H1 (cell line): ENCODE results near the gene ASMTL. TPM values are rescaled to one million over a fixed set of nuclear protein-coding genes. Genes with fewer than 3 reads are reported as not detected.

ENCODE experiments used
- CTCF ChIA-PET: fragments of 300-600 bp; sonication (Branson Sonifier 250); formaldehyde crosslinking; loops from one replicate; lab custom pipeline; 2021; ENCODE audit not compliant: partially characterized antibody; lab: Charles Lee
- POLR2A ChIA-PET: fragments of 300-600 bp; sonication (Branson Sonifier 250); formaldehyde crosslinking; loops from one replicate; lab custom pipeline; 2021; ENCODE audit warnings: inconsistent platforms; ENCODE audit not compliant: partially characterized antibody; lab: Charles Lee
- DNase-seq, 2 experiments: peaks; one replicate each; pipeline versions ENCODE4 v3.0.0 to v3.0.0-alpha.2; 2010 to 2022; ENCODE audit warnings: low spot score in 2 of 2, low read depth in 1 of 2, mixed read lengths in 1 of 2
- FAIRE-seq: peaks from 2 replicates; lab custom pipeline; 2011; peaks lifted over from hg19 to GRCh38; lab: Jason Lieb, UNC
- H2AFZ ChIP-seq: 2 replicates; pipeline ENCODE4 v1.8.1; 2012; ENCODE audit warnings: low read length, inconsistent platforms
- H2AK5ac ChIP-seq: 2 replicates; pipeline ENCODE4 v1.6.1; 2013; ENCODE audit warnings: low read depth, low read length
- H2BK120ac ChIP-seq: replicated peaks from 2 replicates; pipeline ENCODE3; 2013; ENCODE audit warnings: low read depth, low read length, inconsistent platforms
- H2BK12ac ChIP-seq: 2 replicates; pipeline ENCODE4 v1.6.1; 2013; ENCODE audit warnings: low read depth, low read length
- H2BK15ac ChIP-seq: 2 replicates; pipeline ENCODE4 v1.6.1; 2013; ENCODE audit warnings: low read length
- H2BK20ac ChIP-seq: 2 replicates; pipeline ENCODE4 v1.6.1; 2013; ENCODE audit warnings: low read length
- H2BK5ac ChIP-seq: 2 replicates; pipeline ENCODE4 v1.6.1; 2013; ENCODE audit warnings: low read depth, low read length
- H3K14ac ChIP-seq: 2 replicates; pipeline ENCODE4 v1.6.1; 2013; ENCODE audit warnings: inconsistent platforms; ENCODE audit not compliant: insufficient read length
- H3K18ac ChIP-seq: 2 replicates; pipeline ENCODE4 v1.6.1; 2013; ENCODE audit warnings: low read length; ENCODE audit errors: extremely low read depth
- H3K23ac ChIP-seq: 2 replicates; pipeline ENCODE4 v1.6.1; 2013; ENCODE audit warnings: inconsistent platforms; ENCODE audit not compliant: insufficient read length
- H3K23me2 ChIP-seq: 2 replicates; pipeline ENCODE4 v1.6.1; 2013; ENCODE audit warnings: low read depth, low read length
- H3K27ac ChIP-seq: 2 replicates; pipeline ENCODE4 v1.6.1; 2011; ENCODE audit warnings: low read depth, low read length, inconsistent platforms
- H3K27me3 ChIP-seq, 4 experiments: replicated peaks in 1 of 4; 1 replicate in 1 of 4; 2 replicates in 3 of 4; pipeline versions ENCODE4 v1.6.1 to v1.8.1; 2011 to 2013; ENCODE audit warnings: low read length in 3 of 4, mild to moderate bottlenecking in 3 of 4, inconsistent platforms in 2 of 4, mixed read lengths in 2 of 4, moderate library complexity in 1 of 4; ENCODE audit not compliant: control insufficient read depth in 3 of 4, insufficient read depth in 3 of 4; ENCODE audit errors: extremely low read depth in 1 of 4
- H3K36me3 ChIP-seq, 4 experiments: 2 replicates each; pipeline versions ENCODE4 v1.6.1 to v1.8.1; 2011 to 2013; ENCODE audit warnings: mild to moderate bottlenecking in 4 of 4, low read length in 3 of 4, moderate library complexity in 2 of 4, control low read depth in 1 of 4, inconsistent platforms in 1 of 4; ENCODE audit not compliant: insufficient read depth in 4 of 4, control insufficient read depth in 2 of 4
- H3K4ac ChIP-seq: replicated peaks from 2 replicates; pipeline ENCODE3; 2013; ENCODE audit warnings: low read length, low read depth, mixed read lengths, inconsistent platforms; ENCODE audit not compliant: insufficient read length
- H3K4me1 ChIP-seq, 4 experiments: replicated peaks in 1 of 4; 1 replicate in 1 of 4; 2 replicates in 3 of 4; pipeline versions ENCODE4 v1.6.1 to v1.8.1; 2011 to 2013; ENCODE audit warnings: low read length in 3 of 4, inconsistent platforms in 2 of 4, mixed read lengths in 1 of 4; ENCODE audit not compliant: insufficient read depth in 4 of 4, control insufficient read depth in 3 of 4
- H3K4me2 ChIP-seq, 2 experiments: 2 replicates each; pipeline versions ENCODE4 v1.6.1 to v1.8.1; 2011 to 2013; ENCODE audit warnings: low read depth in 2 of 2, low read length in 2 of 2, control low read depth in 1 of 2, inconsistent platforms in 1 of 2, mild to moderate bottlenecking in 1 of 2; ENCODE audit not compliant: insufficient read depth in 1 of 2
- H3K4me3 ChIP-seq, 4 experiments: fragments of 200-600, 300-600 bp in 1 of 4; sonication (generic), shearing (Covaris generic), sonication (Bioruptor Twin) in 1 of 4; 2 replicates each; pipeline versions ENCODE4 v1.5.1 to v1.8.1; 2011 to 2016; ENCODE audit warnings: low read length in 4 of 4, low read depth in 3 of 4, control low read depth in 2 of 4, inconsistent platforms in 2 of 4, mild to moderate bottlenecking in 2 of 4, mixed read lengths in 1 of 4, moderate library complexity in 1 of 4; ENCODE audit not compliant: insufficient read depth in 2 of 4; ENCODE audit errors: extremely low read depth in 1 of 4
- H3K56ac ChIP-seq: replicated peaks from 2 replicates; pipeline ENCODE3; 2013; ENCODE audit warnings: low read depth, mild to moderate bottlenecking, mixed read lengths, low read length, inconsistent platforms; ENCODE audit not compliant: insufficient read length
- H3K79me1 ChIP-seq: 2 replicates; pipeline ENCODE4 v1.6.1; 2013; ENCODE audit warnings: low read depth, low read length, control low read depth
- H3K79me2 ChIP-seq, 2 experiments: 2 replicates each; pipeline versions ENCODE4 v1.6.1 to v1.8.1; 2012 to 2013; ENCODE audit warnings: low read length in 2 of 2, mild to moderate bottlenecking in 2 of 2, inconsistent platforms in 1 of 2; ENCODE audit not compliant: insufficient read depth in 2 of 2, control insufficient read depth in 1 of 2
- H3K9ac ChIP-seq, 4 experiments: replicated peaks in 1 of 4; 1 replicate in 1 of 4; 2 replicates in 3 of 4; pipeline versions ENCODE4 v1.6.1 to v1.8.1; 2011 to 2013; ENCODE audit warnings: low read depth in 3 of 4, low read length in 3 of 4, control low read depth in 2 of 4, mild to moderate bottlenecking in 2 of 4, moderate library complexity in 2 of 4, inconsistent platforms in 1 of 4; ENCODE audit errors: extremely low read depth in 1 of 4
- H3K9me3 ChIP-seq, 2 experiments: 2 replicates each; pipeline versions ENCODE4 v1.6.1 to v1.8.1; 2012 to 2013; ENCODE audit warnings: mild to moderate bottlenecking in 2 of 2, moderate library complexity in 2 of 2, control low read depth in 1 of 2, inconsistent platforms in 1 of 2, low read depth in 1 of 2, low read length in 1 of 2, mixed read lengths in 1 of 2; ENCODE audit not compliant: insufficient read depth in 2 of 2
- H4K20me1 ChIP-seq, 2 experiments: replicated peaks in 1 of 2; 2 replicates each; pipeline versions ENCODE3 to v1.8.1; 2011 to 2013; ENCODE audit warnings: inconsistent platforms in 2 of 2, low read length in 2 of 2, mild to moderate bottlenecking in 1 of 2; ENCODE audit not compliant: insufficient read depth in 2 of 2, control insufficient read depth in 1 of 2
- H4K5ac ChIP-seq: 2 replicates; pipeline ENCODE4 v1.6.1; 2013; ENCODE audit warnings: low read length, low read depth, mixed read lengths, inconsistent platforms; ENCODE audit not compliant: insufficient read length
- H4K8ac ChIP-seq: 2 replicates; pipeline ENCODE4 v1.8.0; 2013; ENCODE audit warnings: mild to moderate bottlenecking, moderate library complexity, low read length, inconsistent platforms; ENCODE audit not compliant: insufficient read depth; ENCODE audit errors: extremely low read depth
- H4K91ac ChIP-seq: replicated peaks from 2 replicates; pipeline ENCODE3; 2013; ENCODE audit warnings: low read length, mixed read lengths, inconsistent platforms; ENCODE audit not compliant: insufficient read length
- ASH2L ChIP-seq: fragments of 200-600, 300-600 bp; sonication (generic); IDR thresholded peaks from one replicate; pipeline ENCODE4 v1.7.1; 2017; ENCODE audit warnings: low read length
- ATF2 ChIP-seq: IDR thresholded peaks from 2 replicates; pipeline ENCODE4 v1.6.1; 2012; ENCODE audit warnings: low read length, inconsistent platforms
- ATF3 ChIP-seq: IDR thresholded peaks from 2 replicates; pipeline ENCODE4 v1.6.1; 2011; ENCODE audit warnings: low read depth, mild to moderate bottlenecking, low read length; ENCODE audit not compliant: insufficient read depth
- BACH1 ChIP-seq: IDR thresholded peaks from 2 replicates; pipeline ENCODE4 v1.6.1; 2012; ENCODE audit warnings: low read length, improper control_type of control experiment
- CHD2 ChIP-seq: IDR thresholded peaks from 2 replicates; pipeline ENCODE4 v1.6.1; 2012; ENCODE audit warnings: low read length, improper control_type of control experiment
- CREB1 ChIP-seq: IDR thresholded peaks from 2 replicates; pipeline ENCODE4 v1.6.1; 2012; ENCODE audit warnings: inconsistent platforms
- CTBP2 ChIP-seq: IDR thresholded peaks from 2 replicates; pipeline ENCODE4 v1.7.0; 2011; ENCODE audit warnings: borderline replicate concordance, mild to moderate bottlenecking, moderate library complexity, mixed read lengths, low read length; ENCODE audit not compliant: insufficient read depth, insufficient read length
- EGR1 ChIP-seq: IDR thresholded peaks from 2 replicates; pipeline ENCODE4 v1.6.1; 2011; ENCODE audit warnings: low read depth, low read length, borderline replicate concordance
- JUN ChIP-seq: IDR thresholded peaks from 2 replicates; pipeline ENCODE4 v1.6.1; 2011; ENCODE audit warnings: low read depth, mild to moderate bottlenecking, improper control_type of control experiment, low read length
- POLR2A ChIP-seq, 2 experiments: IDR thresholded peaks; 1 replicate in 1 of 2; 2 replicates in 1 of 2; pipeline ENCODE4 v1.6.1; 2011; ENCODE audit warnings: low read depth in 2 of 2, low read length in 2 of 2, mild to moderate bottlenecking in 2 of 2; ENCODE audit errors: control extremely low read depth in 1 of 2
- SP1 ChIP-seq: IDR thresholded peaks from 2 replicates; pipeline ENCODE4 v1.6.1; 2011; ENCODE audit warnings: low read depth, low read length
- TAF7 ChIP-seq: optimal IDR thresholded peaks from 2 replicates; pipeline ENCODE3; 2011; ENCODE audit warnings: low read depth, mild to moderate bottlenecking, inconsistent platforms, low read length, moderate library complexity, borderline replicate concordance
- YY1 ChIP-seq: IDR thresholded peaks from 2 replicates; pipeline ENCODE4 v1.6.1; 2011; ENCODE audit warnings: low read depth, mild to moderate bottlenecking, low read length
- WGBS, 2 experiments: shearing (Covaris generic) in 1 of 2; methylation state at CpG; one replicate each; pipeline versions ENCODE4 v1.1.6 to v1.1.7; 2013 to 2015; ENCODE audit warnings: low lambda C conversion rate in 2 of 2, mixed read lengths in 2 of 2, inconsistent platforms in 1 of 2, low coverage in 1 of 2, missing lambda C conversion rate in 1 of 2; ENCODE audit not compliant: insufficient replicate concordance in 2 of 2, insufficient coverage in 1 of 2, insufficient read length in 1 of 2; ENCODE audit errors: extremely low coverage in 1 of 2, missing lambda C conversion rate in 1 of 2; 5-methylcytosine and 5-hydroxymethylcytosine counted together
- polyA plus RNA-seq, 7 experiments: library from polyadenylated mRNA; depleted of rRNA in 3 of 7; stranded (reverse) in 5 of 7; unstranded in 2 of 7; fragments of >200 nt in 5 of 7; fragments of 200-250 nt in 2 of 7; gene quantifications; 1 replicate in 5 of 7; 2 replicates in 1 of 7; 4 replicates in 1 of 7; pipeline versions ENCODE4 v1.2.1 to v1.2.3, GENCODE V29; 2011 to 2013; ENCODE audit warnings: missing spikeins in 2 of 7, mixed read lengths in 2 of 7
- total RNA-seq: library from RNA; stranded (reverse); fragmentation: NEBNext Ultra II Directional; extraction: Animal tissue kit (Norgen Biotek cat#: 25700); gene quantifications from 2 replicates; pipeline ENCODE4 v1.2.1, GENCODE V29; 2021

Gene ASMTL
- total and polyA plus RNA-seq, 2 of the 8 experiments (the other 6 are each of a cell fraction or from before 2014, with no cell fraction given), result 75.6 to 81.4 TPM

- no peak overlapping the region for H3K4ac ChIP-seq
- DNase-seq (peak in 1 of 2 experiments; percentile 26), FAIRE-seq (no peak)
- no peak overlapping the region for H2BK12ac ChIP-seq
- H3K4me3 ChIP-seq, result no peak overlapping the region
- H2AK5ac ChIP-seq, result no peak overlapping the region
- no peak overlapping the region for H3K4me2 ChIP-seq
- ChIA-PET CTCF (no interaction called here), POLR2A (no interaction called here)
- H3K36me3 ChIP-seq, result no peaks in the 10 kb centered on the region
- no peaks in the 10 kb centered on the region for H3K79me2 ChIP-seq
- H3K9ac ChIP-seq, result no peak overlapping the region
- no peak overlapping the region for H2BK120ac ChIP-seq
- no peak overlapping the region for H4K91ac ChIP-seq
- no peaks in the 10 kb centered on the region; the same call in 1 of the 2 replicates for H3K23me2 ChIP-seq
- no peaks in the 10 kb centered on the region for H3K9me3 ChIP-seq
- H2BK15ac ChIP-seq, result no peak overlapping the region
- no peak overlapping the region for H4K5ac ChIP-seq
- no peak overlapping the region for H3K23ac ChIP-seq
- no peaks in the 10 kb centered on the region for H4K20me1 ChIP-seq
- H2BK5ac ChIP-seq, result no peak overlapping the region
- no peaks in the 10 kb centered on the region for H3K79me1 ChIP-seq
- no peak overlapping the region for H3K27ac ChIP-seq
- no peak overlapping the region for H3K14ac ChIP-seq
- no peak overlapping the region for H4K8ac ChIP-seq
- no peaks in the 10 kb centered on the region; a peak in 1 of 7 replicates for H3K27me3 ChIP-seq
- H3K18ac ChIP-seq, result no peak overlapping the region
- WGBS, 2 experiments, result 87% methylated on average over 19 of the region's 19 CpGs; no CpG with 5 or more reads in 1 of the 2 experiments
- no peaks in the 10 kb centered on the region for H3K4me1 ChIP-seq
- no peak overlapping the region; the same call in 1 of the 2 replicates for H2BK20ac ChIP-seq
- H3K56ac ChIP-seq, result no peak overlapping the region
- H2AFZ ChIP-seq, result no peak overlapping the region
- TF ChIP-seq EGR1 (no peak), JUN (no peak), YY1 (no peak), ATF3 (no peak), CREB1 (no peak), TAF7 (no peak), CHD2 (no peak), SP1 (no peak), POLR2A (IDR thresholded peaks at IDR 0.05; ENCODE audit: control extremely low read depth in 1 of 2, low read depth in 2 of 2, low read length in 2 of 2) (no peak), ASH2L (no peak), BACH1 (no peak), CTBP2 (no peak), ATF2 (no peak)
These were observed 10.0 kb upstream of the ASMTL start for GRCh38 chrX:1462596-1463251.
